ENCODE data around the gene STX18. TPM values are rescaled to one million over a fixed set of nuclear protein-coding genes. Genes with fewer than 3 reads are reported as not detected.
"Not testable (repeated sequence)": the region's sequence is repeated elsewhere in the genome, so short reads cannot be mapped to it uniquely, and the experiment has no call there.

Gene STX18
- total RNA-seq, 1 donor from 2014 or later, result 17.3 TPM

- DNase-seq, result peak; percentile 42
- Histone ChIP-seq H3K4me3 (peak overlapping the region; percentile 77), H3K9me3 (replicated peaks) (no peaks in the 10 kb centered on the region), H3K36me3 (no peaks in the 10 kb centered on the region), H3K4me1 (peaks cover 11% of the 10 kb centered on the region), H3K27me3 (ENCODE audit: low read depth) (no peaks in the 10 kb centered on the region), H3K27ac (replicated peaks) (peak overlapping the region; percentile 68)
- intact Hi-C loops (cut with micrococcal nuclease), result no loop called here
- TF ChIP-seq CTCF (IDR thresholded peaks at IDR 0.05; ENCODE audit: borderline replicate concordance), result no peak
These were observed 32.9 kb upstream of the STX18 start for GRCh38 chr4:4574792-4575191.

GRCh38 chr4:4574052-4574451 is 32.2 kb upstream of the STX18 start:
- no peaks in the 10 kb centered on the region for H3K9me3 ChIP-seq (replicated peaks)
- intact Hi-C loops (cut with micrococcal nuclease), result no loop called here
- H3K36me3 ChIP-seq, result no peaks in the 10 kb centered on the region
- TF ChIP-seq CTCF (IDR thresholded peaks at IDR 0.05; ENCODE audit: borderline replicate concordance), result no peak
- H3K4me3 ChIP-seq, result no peak overlapping the region
- H3K27ac ChIP-seq (replicated peaks), result no peak overlapping the region
- no peaks in the 10 kb centered on the region for H3K27me3 ChIP-seq (ENCODE audit: low read depth)
- H3K4me1 ChIP-seq, result peaks cover 11% of the 10 kb centered on the region
- DNase-seq, result no peak

GRCh38 chr4:4572821-4573220 is 31.0 kb upstream of the STX18 start:
- no peak for TF ChIP-seq CTCF (IDR thresholded peaks at IDR 0.05; ENCODE audit: borderline replicate concordance)
- intact Hi-C loops (cut with micrococcal nuclease), result no loop called here
- no peak overlapping the region for H3K27ac ChIP-seq (replicated peaks)
- no peaks in the 10 kb centered on the region for H3K36me3 ChIP-seq
- no peak for DNase-seq
- H3K9me3 ChIP-seq (replicated peaks), result no peaks in the 10 kb centered on the region
- no peaks in the 10 kb centered on the region for H3K27me3 ChIP-seq (ENCODE audit: low read depth)
- peaks cover 11% of the 10 kb centered on the region for H3K4me1 ChIP-seq
- H3K4me3 ChIP-seq, result no peak overlapping the region

- H3K9me3 ChIP-seq (replicated peaks); intact Hi-C loops (cut with micrococcal nuclease); DNase-seq; H3K27ac ChIP-seq (replicated peaks); H3K27me3 ChIP-seq (ENCODE audit: low read depth); H3K4me3 ChIP-seq; H3K36me3 ChIP-seq; H3K4me1 ChIP-seq: not testable (repeated sequence)
These were observed 28.0 kb upstream of the STX18 start for GRCh38 chr4:4569861-4570260.

- H3K27ac ChIP-seq (replicated peaks), result no peak overlapping the region
- H3K4me3 ChIP-seq, result no peak overlapping the region
- TF ChIP-seq CTCF (IDR thresholded peaks at IDR 0.05; ENCODE audit: borderline replicate concordance), result no peak
- intact Hi-C loops (cut with micrococcal nuclease), result no loop called here
- H3K4me1 ChIP-seq, result no peaks in the 10 kb centered on the region
- no peaks in the 10 kb centered on the region for H3K9me3 ChIP-seq (replicated peaks)
- no peaks in the 10 kb centered on the region for H3K36me3 ChIP-seq
- no peak for DNase-seq
- H3K27me3 ChIP-seq (ENCODE audit: low read depth), result no peaks in the 10 kb centered on the region
These were observed 27.1 kb upstream of the STX18 start for GRCh38 chr4:4568806-4569427.

GRCh38 chr4:4566359-4566758 is 24.5 kb upstream of the STX18 start:
- intact Hi-C loops (cut with micrococcal nuclease); H3K27me3 ChIP-seq (ENCODE audit: low read depth); H3K4me1 ChIP-seq; H3K9me3 ChIP-seq (replicated peaks); H3K36me3 ChIP-seq; H3K4me3 ChIP-seq; H3K27ac ChIP-seq (replicated peaks); DNase-seq: not testable (repeated sequence)
